ENCODE measurements around the gene OLFML2B. TPM values are rescaled to one million over a fixed set of nuclear protein-coding genes. Genes with fewer than 3 reads are reported as not detected.

OLFML2B gene
- polyA plus RNA-seq, 1 of the 3 experiments (the other 2 are of a cell fraction): 7.3 TPM

- WGBS (ENCODE audit: low lambda C conversion rate): 80% methylated on average over 5 of the region's 6 CpGs
- no peaks in the 10 kb centered on the region for H4K20me1 ChIP-seq (ENCODE audit: insufficient read depth)
- no peak overlapping the region; a peak in 1 of 4 replicates for H3K4me3 ChIP-seq (ENCODE audit: low read depth in 2 of 2, low read length in 1 of 2)
- no peaks in the 10 kb centered on the region; the same call in 1 of the 2 replicates for H3K9me3 ChIP-seq
- H2AFZ ChIP-seq (ENCODE audit: low read depth): no peak overlapping the region
- no peaks in the 10 kb centered on the region for H3F3A ChIP-seq (replicated peaks; ENCODE audit: insufficient read depth)
- no peaks in the 10 kb centered on the region for H3K36me3 ChIP-seq (replicated peaks in 1 of 2; ENCODE audit: control insufficient read depth in 1 of 2, insufficient read depth in 2 of 2, low read length in 1 of 2)
- peaks cover 0 to 19% of the 10 kb centered on the region in 2 experiments; a peak in 2 of 4 replicates for H3K4me1 ChIP-seq (ENCODE audit: control insufficient read depth in 1 of 2, insufficient read depth in 2 of 2, low read depth in 1 of 2, low read length in 1 of 2)
- ChIA-PET CTCF (interaction anchor here (6.5 to 16.7 kb wide), 2 partner anchors 7 to 234 kb away, joined by 55 to 263 read pairs; no protein-coding TSS in a partner anchor), POLR2A (interaction anchor here (0.6 kb wide), 1 partner anchor 933 kb away, joined by 3 read pairs; no protein-coding TSS in a partner anchor)
- DNase-seq: no peak
- no peak overlapping the region for H3K27ac ChIP-seq (ENCODE audit: low read depth in 2 of 2, low read length in 1 of 2)
- H3K79me2 ChIP-seq (ENCODE audit: insufficient read depth): no peaks in the 10 kb centered on the region
- no peak overlapping the region for H3K4me2 ChIP-seq
- no peaks in the 10 kb centered on the region for H3K27me3 ChIP-seq (ENCODE audit: insufficient read depth)
- TF ChIP-seq GATA2 (CRISPR knock-in tag; IDR thresholded peaks at IDR 0.05): no peak
- no peak for TF ChIP-seq IRF3 (IDR thresholded peaks at IDR 0.05; ENCODE audit: low read depth, low read length)
- no peak for TF ChIP-seq JUND (IDR thresholded peaks at IDR 0.05)
- no peak for TF ChIP-seq NFIC (IDR thresholded peaks at IDR 0.05; ENCODE audit: borderline replicate concordance)
- TF ChIP-seq USF1 (IDR thresholded peaks at IDR 0.05; ENCODE audit: borderline replicate concordance, low read depth): no peak
- no peak for TF ChIP-seq TCF12 (IDR thresholded peaks at IDR 0.05)
- TF ChIP-seq GABPA (IDR thresholded peaks at IDR 0.05; ENCODE audit: low read depth): no peak
- TF ChIP-seq RCOR1 (IDR thresholded peaks at IDR 0.05; ENCODE audit: low read length): no peak
- no peak for TF ChIP-seq TAF1 (IDR thresholded peaks at IDR 0.05; ENCODE audit: borderline replicate concordance, low read depth, low read length)
- no peak for TF ChIP-seq YY1 (IDR thresholded peaks at IDR 0.05; ENCODE audit: low read depth)
- no peak overlapping the region for H3K9ac ChIP-seq
- H3K9me2 ChIP-seq: no peaks in the 10 kb centered on the region
Measured at GRCh38 chr1:162028726-162029125, 5.1 kb upstream of the OLFML2B start.

GRCh38 chr1:162026881-162027280, 3.2 kb upstream of the OLFML2B start:
- ChIA-PET POLR2A (no interaction called here), CTCF (interaction anchor here (6.5 to 16.7 kb wide), 2 partner anchors 9 to 232 kb away, joined by 55 to 263 read pairs; no protein-coding TSS in a partner anchor)

More at GRCh38 chr1:162026881-162027280, 3.2 kb upstream of the OLFML2B start:
- Histone ChIP-seq H3K4me1 (ENCODE audit: control insufficient read depth in 1 of 2, insufficient read depth in 2 of 2, low read depth in 1 of 2, low read length in 1 of 2) (peaks cover 0 to 20% of the 10 kb centered on the region in 2 experiments; a peak in 2 of 4 replicates), H3K4me3 (ENCODE audit: low read depth in 2 of 2, low read length in 1 of 2) (no peak overlapping the region), H3K36me3 (replicated peaks in 1 of 2; ENCODE audit: control insufficient read depth in 1 of 2, insufficient read depth in 2 of 2, low read length in 1 of 2) (no peaks in the 10 kb centered on the region), H3K79me2 (ENCODE audit: insufficient read depth) (no peaks in the 10 kb centered on the region), H3F3A (replicated peaks; ENCODE audit: insufficient read depth) (no peaks in the 10 kb centered on the region), H2AFZ (ENCODE audit: low read depth) (no peak overlapping the region), H4K20me1 (ENCODE audit: insufficient read depth) (no peaks in the 10 kb centered on the region), H3K4me2 (no peak overlapping the region), H3K9me3 (no peaks in the 10 kb centered on the region; the same call in 1 of the 2 replicates), H3K9ac (no peak overlapping the region), H3K9me2 (no peaks in the 10 kb centered on the region), H3K27me3 (ENCODE audit: insufficient read depth) (no peaks in the 10 kb centered on the region), H3K27ac (ENCODE audit: low read depth in 2 of 2, low read length in 1 of 2) (no peak overlapping the region)
- DNase-seq: no peak
- TF ChIP-seq RAD21 (IDR thresholded peaks at IDR 0.05; ENCODE audit: low read length) (no peak), SMC3 (IDR thresholded peaks at IDR 0.05; ENCODE audit: low read depth, low read length) (no peak), RFX5 (IDR thresholded peaks at IDR 0.05; ENCODE audit: low read length) (no peak), MXI1 (IDR thresholded peaks at IDR 0.05; ENCODE audit: low read depth, low read length) (no peak), PBX3 (IDR thresholded peaks at IDR 0.05) (no peak), GATA2 (CRISPR knock-in tag; IDR thresholded peaks at IDR 0.05) (no peak), GABPA (IDR thresholded peaks at IDR 0.05; ENCODE audit: low read depth) (no peak), RXRA (IDR thresholded peaks at IDR 0.05; ENCODE audit: borderline replicate concordance, low read depth) (no peak)
- TF ChIP-seq, protein P1, sequence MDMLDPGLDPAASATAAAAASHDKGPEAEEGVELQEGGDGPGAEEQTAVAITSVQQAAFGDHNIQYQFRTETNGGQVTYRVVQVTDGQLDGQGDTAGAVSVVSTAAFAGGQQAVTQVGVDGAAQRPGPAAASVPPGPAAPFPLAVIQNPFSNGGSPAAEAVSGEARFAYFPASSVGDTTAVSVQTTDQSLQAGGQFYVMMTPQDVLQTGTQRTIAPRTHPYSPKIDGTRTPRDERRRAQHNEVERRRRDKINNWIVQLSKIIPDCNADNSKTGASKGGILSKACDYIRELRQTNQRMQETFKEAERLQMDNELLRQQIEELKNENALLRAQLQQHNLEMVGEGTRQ (IDR thresholded peaks at IDR 0.05; ENCODE audit: borderline replicate concordance, low read depth, low read length): no peak
- 60% methylated on average over 2 of the region's 2 CpGs for WGBS (ENCODE audit: low lambda C conversion rate)

Data from SK-N-SH (cell line).